CD4-positive, alpha-beta T cell (primary cell): ENCODE results near the gene F2RL1. TPM values are rescaled to one million over a fixed set of nuclear protein-coding genes. Genes with fewer than 3 reads are reported as not detected.
"Not testable (repeated sequence)": the region's sequence is repeated elsewhere in the genome, so short reads cannot be mapped to it uniquely, and the experiment has no call there.

Source experiments
- ATAC-seq: fragments of 200-7000 bp; cut with Tn5 transposase; one replicate; pipeline ENCODE4 v1.10.0; 2022; ENCODE audit warnings: mild to moderate bottlenecking; ENCODE audit not compliant: poor library complexity
- CTCF ChIA-PET: fragments of 350-600 bp; sonication (Branson Sonifier 250); formaldehyde crosslinking; loops from one replicate; lab custom pipeline; 2021; ENCODE audit warnings: antibody characterized with exemption, inconsistent platforms; lab: Charles Lee
- POLR2A ChIA-PET: fragments of 350-600 bp; sonication (Branson Sonifier 250); formaldehyde crosslinking; loops from one replicate; lab custom pipeline; 2021; ENCODE audit warnings: antibody characterized with exemption, inconsistent platforms; lab: Charles Lee
- DNase-seq, 14 experiments: peaks; one replicate each; pipeline ENCODE4 v3.0.0-alpha.2; 2013 to 2020; ENCODE audit warnings: mixed read lengths in 2 of 14
- H3K27ac ChIP-seq, 2 donors: one replicate each; pipeline versions ENCODE4 v1.5.1 to v1.7.0; 2013; ENCODE audit warnings: low read length in 2 of 2, low read depth in 1 of 2, mild to moderate bottlenecking in 1 of 2
- H3K27me3 ChIP-seq, 2 experiments: 1 replicate in 1 of 2; 2 replicates in 1 of 2; pipeline versions ENCODE4 v1.6.1 to v1.7.0; 2013; ENCODE audit warnings: low read length in 2 of 2, control low read depth in 1 of 2, mild to moderate bottlenecking in 1 of 2, moderate library complexity in 1 of 2; ENCODE audit not compliant: insufficient read depth in 2 of 2, control insufficient read depth in 1 of 2
- H3K36me3 ChIP-seq: one replicate; pipeline ENCODE4 v1.6.1; 2013; ENCODE audit warnings: low read length, control low read depth; ENCODE audit not compliant: insufficient read depth
- H3K4me1 ChIP-seq: one replicate; pipeline ENCODE4 v1.6.1; 2013; ENCODE audit warnings: low read length, control low read depth; ENCODE audit not compliant: insufficient read depth
- H3K4me3 ChIP-seq: one replicate; pipeline ENCODE4 v1.5.1; 2013; ENCODE audit warnings: mild to moderate bottlenecking, low read length, moderate library complexity
- H3K9me3 ChIP-seq, 2 experiments: 1 replicate in 1 of 2; 2 replicates in 1 of 2; pipeline versions ENCODE4 v1.6.1 to v1.7.0; 2013; ENCODE audit warnings: low read length in 2 of 2, mild to moderate bottlenecking in 2 of 2, control low read depth in 1 of 2, moderate library complexity in 1 of 2; ENCODE audit not compliant: control insufficient read depth in 1 of 2, insufficient read depth in 1 of 2
- H3K27ac Mint-ChIP-seq: one replicate; pipeline ENCODE4 v1.8.0; 2020; ENCODE audit warnings: mixed read lengths
- H3K27me3 Mint-ChIP-seq: one replicate; pipeline ENCODE4 v1.8.0; 2021; ENCODE audit warnings: mixed read lengths
- H3K36me3 Mint-ChIP-seq: one replicate; pipeline ENCODE4 v1.8.0; 2021; ENCODE audit warnings: low read depth, mixed read lengths
- H3K4me1 Mint-ChIP-seq: one replicate; pipeline ENCODE4 v1.8.0; 2021; ENCODE audit warnings: low read depth, mixed read lengths
- H3K4me3 Mint-ChIP-seq: one replicate; pipeline ENCODE4 v1.8.0; 2020; ENCODE audit warnings: mild to moderate bottlenecking, mixed read lengths
- H3K9me3 Mint-ChIP-seq: one replicate; pipeline ENCODE4 v1.8.0; 2020; ENCODE audit warnings: mixed read lengths
- intact Hi-C, 2 experiments: fragments of 100-400 bp; cut with DNase I in 1 of 2; cut with micrococcal nuclease in 1 of 2; formaldehyde crosslinking; loops; one replicate each; pipeline versions ENCODE4 v1.15.1 to v1.9.0; 2023 to 2025; cut with DNase I, micrococcal nuclease
- total RNA-seq, 174 experiments: library from RNA in 2 of 174; stranded (reverse) in 2 of 174; gene quantifications; one replicate each; pipeline ENCODE4 v1.2.3 and lab custom pipeline; 2021 to 2026
- TF ChIP-seq, protein P1 (sequence below): fragments of 200-600 bp; IDR thresholded peaks from one replicate; pipeline ENCODE4 v1.8.0; 2022; ENCODE audit warnings: antibody characterized with exemption, mild to moderate bottlenecking

Gene F2RL1
- total RNA-seq, 2 experiments from 2014 or later: 1.7 to 2.1 TPM

DNA sequence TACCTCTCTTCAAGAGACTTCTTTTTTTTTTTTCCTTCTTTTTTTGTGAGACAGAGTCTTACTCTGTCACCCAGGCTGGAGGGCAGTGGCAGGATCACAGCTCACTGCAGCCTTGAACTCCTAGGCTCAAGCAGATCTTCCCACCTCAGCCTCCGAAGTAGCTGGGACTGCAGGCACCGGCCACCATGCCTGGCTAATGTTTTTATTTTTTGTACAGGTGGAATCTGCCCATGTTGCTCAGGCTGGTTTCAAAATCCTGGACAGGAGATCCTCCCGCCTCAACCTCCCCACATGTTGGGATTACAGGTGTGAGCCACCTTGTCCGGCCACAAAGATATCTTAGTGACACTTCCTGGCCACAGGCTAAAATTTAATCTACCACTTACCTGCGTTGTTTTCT, 42.9 kb upstream of the F2RL1 start:
- H3K4me1 ChIP-seq: peaks cover 3% of the 10 kb centered on the region
- H3K4me3 ChIP-seq: no peak overlapping the region
- DNase-seq (no peak), ATAC-seq (no peak)
- POLR2A ChIA-PET: no interaction called here
- TF ChIP-seq, protein P1, sequence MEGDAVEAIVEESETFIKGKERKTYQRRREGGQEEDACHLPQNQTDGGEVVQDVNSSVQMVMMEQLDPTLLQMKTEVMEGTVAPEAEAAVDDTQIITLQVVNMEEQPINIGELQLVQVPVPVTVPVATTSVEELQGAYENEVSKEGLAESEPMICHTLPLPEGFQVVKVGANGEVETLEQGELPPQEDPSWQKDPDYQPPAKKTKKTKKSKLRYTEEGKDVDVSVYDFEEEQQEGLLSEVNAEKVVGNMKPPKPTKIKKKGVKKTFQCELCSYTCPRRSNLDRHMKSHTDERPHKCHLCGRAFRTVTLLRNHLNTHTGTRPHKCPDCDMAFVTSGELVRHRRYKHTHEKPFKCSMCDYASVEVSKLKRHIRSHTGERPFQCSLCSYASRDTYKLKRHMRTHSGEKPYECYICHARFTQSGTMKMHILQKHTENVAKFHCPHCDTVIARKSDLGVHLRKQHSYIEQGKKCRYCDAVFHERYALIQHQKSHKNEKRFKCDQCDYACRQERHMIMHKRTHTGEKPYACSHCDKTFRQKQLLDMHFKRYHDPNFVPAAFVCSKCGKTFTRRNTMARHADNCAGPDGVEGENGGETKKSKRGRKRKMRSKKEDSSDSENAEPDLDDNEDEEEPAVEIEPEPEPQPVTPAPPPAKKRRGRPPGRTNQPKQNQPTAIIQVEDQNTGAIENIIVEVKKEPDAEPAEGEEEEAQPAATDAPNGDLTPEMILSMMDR: no peak
- Mint-ChIP-seq H3K27me3 (no peaks in the 10 kb centered on the region), H3K4me1 (peaks cover 5% of the 10 kb centered on the region), H3K4me3 (no peak overlapping the region), H3K9me3 (no peaks in the 10 kb centered on the region), H3K27ac (no peak overlapping the region), H3K36me3 (no peaks in the 10 kb centered on the region)
- CTCF ChIA-PET: no interaction called here
- intact Hi-C loops: no loop called here
- H3K9me3 ChIP-seq: no peaks in the 10 kb centered on the region
- H3K36me3 ChIP-seq: no peaks in the 10 kb centered on the region
- H3K27ac ChIP-seq: no peak overlapping the region
- no peaks in the 10 kb centered on the region for H3K27me3 ChIP-seq

DNA sequence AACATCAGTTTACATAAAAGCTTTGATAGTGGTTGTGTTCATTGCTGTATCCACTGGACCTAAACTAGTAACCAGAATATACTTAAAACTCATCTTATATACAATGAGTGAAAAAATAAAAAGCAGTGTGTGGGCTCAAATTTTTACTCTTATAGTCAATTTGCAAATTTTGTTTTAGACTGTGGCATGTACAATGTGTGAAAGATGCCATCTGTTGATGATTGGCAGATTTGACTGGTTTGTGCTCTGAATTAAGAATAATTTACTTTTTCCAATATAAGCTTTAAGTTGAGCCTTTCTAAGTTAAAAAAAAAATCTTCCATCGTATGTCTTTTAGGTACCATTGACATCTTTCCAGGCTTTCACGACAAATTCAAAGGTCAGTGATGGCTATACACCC, 42.4 kb upstream of the F2RL1 start:
- Histone ChIP-seq H3K27me3 (no peaks in the 10 kb centered on the region), H3K36me3 (no peaks in the 10 kb centered on the region), H3K4me1 (peaks cover 3% of the 10 kb centered on the region), H3K4me3 (no peak overlapping the region), H3K9me3 (no peaks in the 10 kb centered on the region), H3K27ac (no peak overlapping the region)
- Mint-ChIP-seq H3K9me3 (no peaks in the 10 kb centered on the region), H3K36me3 (no peaks in the 10 kb centered on the region), H3K27ac (no peak overlapping the region), H3K4me1 (peaks cover 5% of the 10 kb centered on the region), H3K4me3 (no peak overlapping the region), H3K27me3 (no peaks in the 10 kb centered on the region)
- ChIA-PET CTCF (no interaction called here), POLR2A (no interaction called here)
- no peak for DNase-seq
- intact Hi-C loops: no loop called here
- TF ChIP-seq, protein P1: no peak
- ATAC-seq: no peak

DNA sequence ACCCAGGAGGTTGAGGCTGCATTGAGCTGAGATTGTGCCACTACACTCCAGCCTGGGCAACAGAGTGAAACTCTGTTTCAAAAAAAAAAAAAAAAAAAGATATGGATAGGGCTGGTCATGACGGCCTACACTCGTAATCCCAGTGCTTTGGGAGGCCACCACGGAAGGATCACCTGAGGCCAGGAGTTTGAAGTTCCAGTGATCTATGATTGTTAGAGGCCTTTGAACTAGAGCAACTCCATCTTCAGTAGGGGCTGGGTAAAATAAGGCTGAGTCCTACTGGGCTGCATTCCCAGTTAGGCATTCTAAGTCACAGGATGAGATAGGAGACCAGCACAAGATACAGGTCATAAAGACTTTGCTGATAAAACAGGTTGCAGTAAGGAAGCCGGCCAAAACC, 38.2 kb upstream of the F2RL1 start:
- H3K9me3 ChIP-seq, H3K27ac Mint-ChIP-seq: not testable (repeated sequence)

DNA sequence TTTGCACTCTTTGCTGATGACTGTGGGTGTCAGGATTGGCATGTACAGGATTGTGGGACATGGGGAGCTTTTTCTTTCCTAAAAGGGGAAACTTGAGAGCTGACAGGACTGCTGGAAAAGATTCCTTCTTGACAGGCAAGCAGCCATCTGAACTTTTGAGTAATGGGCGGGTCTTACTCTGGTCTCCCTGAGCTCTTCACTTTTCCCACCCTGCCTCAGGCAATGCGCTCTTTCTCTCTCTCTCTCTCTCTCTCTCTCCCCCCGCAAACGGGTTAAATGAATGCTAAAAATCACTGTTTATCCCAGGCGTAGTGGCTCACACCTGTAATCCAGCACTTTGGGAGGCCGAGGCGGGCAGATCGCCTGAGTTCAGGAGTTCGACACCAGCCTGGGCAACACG, 37.1 kb upstream of the F2RL1 start:
- Histone ChIP-seq H3K4me1 (no peaks in the 10 kb centered on the region), H3K36me3 (no peaks in the 10 kb centered on the region), H3K27ac (no peak overlapping the region), H3K27me3 (no peaks in the 10 kb centered on the region), H3K4me3 (no peak overlapping the region), H3K9me3 (no peaks in the 10 kb centered on the region)
- Mint-ChIP-seq H3K27me3 (no peaks in the 10 kb centered on the region), H3K36me3 (no peaks in the 10 kb centered on the region), H3K9me3 (no peaks in the 10 kb centered on the region), H3K4me3 (no peak overlapping the region), H3K27ac (no peak overlapping the region), H3K4me1 (no peaks in the 10 kb centered on the region)
- intact Hi-C loops: no loop called here
- TF ChIP-seq, protein P1: no peak
- POLR2A ChIA-PET: no interaction called here
- no peak for DNase-seq
- CTCF ChIA-PET: no interaction called here
- ATAC-seq: no peak

More for the DNA sequence above, 38.2 kb upstream of the F2RL1 start:
- CTCF ChIA-PET: interaction anchor here (0.6 kb wide), 1 partner anchor 22 kb away, joined by 3 read pairs; no protein-coding TSS in a partner anchor
- H3K4me3 ChIP-seq, H3K4me3 Mint-ChIP-seq, H3K9me3 Mint-ChIP-seq, H3K36me3 ChIP-seq, H3K4me1 Mint-ChIP-seq, DNase-seq, ATAC-seq, H3K27me3 Mint-ChIP-seq, POLR2A ChIA-PET, intact Hi-C loops, H3K27ac ChIP-seq, H3K27me3 ChIP-seq, H3K36me3 Mint-ChIP-seq, H3K4me1 ChIP-seq: not testable (repeated sequence)
